GM23338 (cell line): ENCODE results near the gene C1orf210. TPM values are rescaled to one million over a fixed set of nuclear protein-coding genes. Genes with fewer than 3 reads are reported as not detected.
A peak's percentile ranks its signal among the peaks of the same experiment; 100 is the strongest.

Source experiments
- ATAC-seq: fragments of 200-7000 bp; cut with Tn5 transposase; 3 replicates; pipeline ENCODE4 v1.9.1; 2020
- DNase-seq: peaks from one replicate; pipeline ENCODE4 v3.0.0-alpha.2; 2015; ENCODE audit warnings: low spot score
- H2AFZ ChIP-seq: fragments of 200-600 bp; sonication (generic); 2 replicates; pipeline ENCODE4 v1.8.0; 2016; ENCODE audit warnings: antibody characterized with exemption, mild to moderate bottlenecking, moderate library complexity
- H3F3A ChIP-seq: fragments of 200-600 bp; sonication (generic); replicated peaks from 2 replicates; pipeline ENCODE4 v1.8.0; 2017; ENCODE audit warnings: antibody characterized with exemption, mixed run types, low read depth
- H3K27ac ChIP-seq: fragments of 200-600 bp; sonication (generic); 2 replicates; pipeline ENCODE4 v1.6.1; 2016; ENCODE audit warnings: low read depth
- H3K27me3 ChIP-seq: fragments of 200-600 bp; sonication (generic); 2 replicates; pipeline ENCODE4 v1.8.0; 2016; ENCODE audit warnings: mild to moderate bottlenecking, mixed run types, moderate library complexity; ENCODE audit not compliant: insufficient read depth
- H3K36me3 ChIP-seq: fragments of 200-600 bp; sonication (generic); 2 replicates; pipeline ENCODE4 v1.8.0; 2016; ENCODE audit warnings: mild to moderate bottlenecking; ENCODE audit not compliant: insufficient read depth
- H3K4me1 ChIP-seq: fragments of 200-600 bp; sonication (generic); 2 replicates; pipeline ENCODE4 v1.8.0; 2016; ENCODE audit warnings: mild to moderate bottlenecking, moderate library complexity; ENCODE audit not compliant: insufficient read depth
- H3K4me2 ChIP-seq: fragments of 200-600 bp; sonication (generic); 2 replicates; pipeline ENCODE4 v1.7.1; 2017; ENCODE audit warnings: mixed run types
- H3K4me3 ChIP-seq: fragments of 200-600 bp; sonication (generic); 2 replicates; pipeline ENCODE4 v1.6.1; 2016; ENCODE audit warnings: mixed run types
- H3K79me2 ChIP-seq: fragments of 200-600 bp; sonication (generic); replicated peaks from 2 replicates; pipeline ENCODE4 v1.8.0; 2017; ENCODE audit warnings: mild to moderate bottlenecking; ENCODE audit not compliant: insufficient read depth
- H3K9me2 ChIP-seq: fragments of 200-600 bp; sonication (generic); 2 replicates; pipeline ENCODE4 v1.8.0; 2017; ENCODE audit not compliant: insufficient read depth
- H4K20me1 ChIP-seq: fragments of 200-600 bp; sonication (generic); replicated peaks from 2 replicates; pipeline ENCODE4 v1.8.0; 2017; ENCODE audit warnings: mild to moderate bottlenecking; ENCODE audit not compliant: insufficient read depth
- H3K27ac Mint-ChIP-seq: 2 replicates; pipeline ENCODE4 v1.8.0; 2020; ENCODE audit warnings: inconsistent platforms, mild to moderate bottlenecking, moderate library complexity, mixed read lengths
- H3K27me3 Mint-ChIP-seq: 3 replicates; pipeline ENCODE4 v1.8.0; 2022; ENCODE audit warnings: low read depth, mild to moderate bottlenecking, moderate library complexity, mixed read lengths, inconsistent platforms; ENCODE audit not compliant: insufficient read depth, poor library complexity
- H3K36me3 Mint-ChIP-seq: 3 replicates; pipeline ENCODE4 v1.8.0; 2021; ENCODE audit warnings: low read depth, mild to moderate bottlenecking, inconsistent platforms, moderate library complexity, mixed read lengths
- H3K4me1 Mint-ChIP-seq: 3 replicates; pipeline ENCODE4 v1.8.0; 2020; ENCODE audit warnings: mild to moderate bottlenecking, inconsistent platforms, mixed read lengths
- H3K4me3 Mint-ChIP-seq: 3 replicates; pipeline ENCODE4 v1.8.0; 2021; ENCODE audit warnings: moderate library complexity, mild to moderate bottlenecking, inconsistent platforms, mixed read lengths
- H3K9me3 Mint-ChIP-seq: 3 replicates; pipeline ENCODE4 v1.8.0; 2020; ENCODE audit warnings: moderate library complexity, mild to moderate bottlenecking, inconsistent platforms, mixed read lengths
- CREB1 ChIP-seq: fragments of 250-450 bp; sonication (Bioruptor Pico); IDR thresholded peaks from 2 replicates; pipeline ENCODE4 v1.5.0; 2020; ENCODE audit warnings: low read depth, mild to moderate bottlenecking, moderate library complexity
- EZH2 ChIP-seq: fragments of 200-600 bp; sonication (generic); IDR thresholded peaks from one replicate; pipeline ENCODE4 v1.8.0; 2017; ENCODE audit warnings: antibody characterized with exemption, mild to moderate bottlenecking, low read depth; ENCODE audit not compliant: unreplicated experiment
- JUNB ChIP-seq: IDR thresholded peaks from one replicate; pipeline ENCODE4 v1.6.1; 2016; ENCODE audit warnings: antibody characterized with exemption; ENCODE audit not compliant: unreplicated experiment
- NANOG ChIP-seq: IDR thresholded peaks from 2 replicates; pipeline ENCODE4 v1.6.1; 2016; ENCODE audit warnings: antibody characterized with exemption, borderline replicate concordance
- STAT1 ChIP-seq: IDR thresholded peaks from one replicate; pipeline ENCODE4 v1.6.1; 2016; ENCODE audit warnings: antibody characterized with exemption; ENCODE audit not compliant: unreplicated experiment
- ZNF114 ChIP-seq: fragments of 250-450 bp; sonication (Bioruptor Pico); IDR thresholded peaks from 2 replicates; pipeline ENCODE4 v1.5.0; 2020; ENCODE audit warnings: mild to moderate bottlenecking, moderate library complexity
- polyA plus RNA-seq: library from polyadenylated mRNA; unstranded; fragments of >200 nt; fragmentation: Nextera tagmentation; extraction: Ambion mirVana; gene quantifications from 2 replicates; pipeline ENCODE4 v1.2.1, GENCODE V29; 2016
- total RNA-seq: library from RNA; depleted of rRNA; stranded (reverse); fragments of >200 nt; shearing (Covaris generic); gene quantifications from 2 replicates; pipeline ENCODE4 v1.2.3, GENCODE V29; 2014
- TF ChIP-seq, protein P1 (sequence below): fragments of 250-450 bp; sonication (Bioruptor Pico); IDR thresholded peaks from 2 replicates; pipeline ENCODE4 v1.5.0; 2020; ENCODE audit warnings: mild to moderate bottlenecking, moderate library complexity
- TF ChIP-seq, protein P2 (sequence below): IDR thresholded peaks from one replicate; pipeline ENCODE4 v1.6.1; 2018; ENCODE audit warnings: antibody characterized with exemption; ENCODE audit not compliant: unreplicated experiment

C1orf210 gene
- total and polyA plus RNA-seq, 2 experiments from 2014 or later, result 10.3 to 17.1 TPM

DNA sequence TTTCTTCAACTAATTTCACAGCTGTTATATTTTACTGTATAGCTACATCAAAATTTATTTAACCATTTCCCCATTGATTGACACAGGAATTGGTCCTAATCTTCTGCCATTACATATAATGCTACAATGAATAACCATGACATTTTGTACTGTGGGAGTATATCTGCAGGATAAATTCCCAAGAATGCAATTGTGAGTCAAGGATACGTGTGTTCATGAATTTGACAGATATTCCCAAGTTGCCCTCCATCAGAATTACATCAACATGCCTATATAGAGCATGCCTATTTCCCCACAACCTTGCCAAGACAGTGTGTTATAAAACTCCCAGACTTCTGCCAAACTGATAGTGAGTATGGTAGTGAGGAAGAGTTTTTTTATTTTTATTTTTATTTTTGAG lies 12.7 kb upstream of the C1orf210 start:
- Histone ChIP-seq H3K36me3 (no peaks in the 10 kb centered on the region), H4K20me1 (no peaks in the 10 kb centered on the region), H2AFZ (no peak overlapping the region; the same call in 1 of the 2 replicates), H3K4me1 (peaks cover 36% of the 10 kb centered on the region), H3K27ac (no peak overlapping the region), H3K4me2 (no peak overlapping the region), H3K79me2 (no peaks in the 10 kb centered on the region), H3K9me2 (peaks cover 3% of the 10 kb centered on the region; the same call in 1 of the 2 replicates), H3K27me3 (no peaks in the 10 kb centered on the region), H3F3A (no peaks in the 10 kb centered on the region), H3K4me3 (no peak overlapping the region)
- Mint-ChIP-seq H3K9me3 (no peaks in the 10 kb centered on the region), H3K27me3 (peaks cover 8% of the 10 kb centered on the region), H3K4me3 (no peak overlapping the region), H3K4me1 (peaks cover 47% of the 10 kb centered on the region), H3K27ac (no peak overlapping the region; the same call in 1 of the 2 replicates), H3K36me3 (no peaks in the 10 kb centered on the region)
- ATAC-seq, result no peak
- no peak for DNase-seq
- TF ChIP-seq ZNF114 (CRISPR knock-in tag) (no peak), JUNB (no peak), STAT1 (no peak), NANOG (no peak)
- TF ChIP-seq, protein P1, sequence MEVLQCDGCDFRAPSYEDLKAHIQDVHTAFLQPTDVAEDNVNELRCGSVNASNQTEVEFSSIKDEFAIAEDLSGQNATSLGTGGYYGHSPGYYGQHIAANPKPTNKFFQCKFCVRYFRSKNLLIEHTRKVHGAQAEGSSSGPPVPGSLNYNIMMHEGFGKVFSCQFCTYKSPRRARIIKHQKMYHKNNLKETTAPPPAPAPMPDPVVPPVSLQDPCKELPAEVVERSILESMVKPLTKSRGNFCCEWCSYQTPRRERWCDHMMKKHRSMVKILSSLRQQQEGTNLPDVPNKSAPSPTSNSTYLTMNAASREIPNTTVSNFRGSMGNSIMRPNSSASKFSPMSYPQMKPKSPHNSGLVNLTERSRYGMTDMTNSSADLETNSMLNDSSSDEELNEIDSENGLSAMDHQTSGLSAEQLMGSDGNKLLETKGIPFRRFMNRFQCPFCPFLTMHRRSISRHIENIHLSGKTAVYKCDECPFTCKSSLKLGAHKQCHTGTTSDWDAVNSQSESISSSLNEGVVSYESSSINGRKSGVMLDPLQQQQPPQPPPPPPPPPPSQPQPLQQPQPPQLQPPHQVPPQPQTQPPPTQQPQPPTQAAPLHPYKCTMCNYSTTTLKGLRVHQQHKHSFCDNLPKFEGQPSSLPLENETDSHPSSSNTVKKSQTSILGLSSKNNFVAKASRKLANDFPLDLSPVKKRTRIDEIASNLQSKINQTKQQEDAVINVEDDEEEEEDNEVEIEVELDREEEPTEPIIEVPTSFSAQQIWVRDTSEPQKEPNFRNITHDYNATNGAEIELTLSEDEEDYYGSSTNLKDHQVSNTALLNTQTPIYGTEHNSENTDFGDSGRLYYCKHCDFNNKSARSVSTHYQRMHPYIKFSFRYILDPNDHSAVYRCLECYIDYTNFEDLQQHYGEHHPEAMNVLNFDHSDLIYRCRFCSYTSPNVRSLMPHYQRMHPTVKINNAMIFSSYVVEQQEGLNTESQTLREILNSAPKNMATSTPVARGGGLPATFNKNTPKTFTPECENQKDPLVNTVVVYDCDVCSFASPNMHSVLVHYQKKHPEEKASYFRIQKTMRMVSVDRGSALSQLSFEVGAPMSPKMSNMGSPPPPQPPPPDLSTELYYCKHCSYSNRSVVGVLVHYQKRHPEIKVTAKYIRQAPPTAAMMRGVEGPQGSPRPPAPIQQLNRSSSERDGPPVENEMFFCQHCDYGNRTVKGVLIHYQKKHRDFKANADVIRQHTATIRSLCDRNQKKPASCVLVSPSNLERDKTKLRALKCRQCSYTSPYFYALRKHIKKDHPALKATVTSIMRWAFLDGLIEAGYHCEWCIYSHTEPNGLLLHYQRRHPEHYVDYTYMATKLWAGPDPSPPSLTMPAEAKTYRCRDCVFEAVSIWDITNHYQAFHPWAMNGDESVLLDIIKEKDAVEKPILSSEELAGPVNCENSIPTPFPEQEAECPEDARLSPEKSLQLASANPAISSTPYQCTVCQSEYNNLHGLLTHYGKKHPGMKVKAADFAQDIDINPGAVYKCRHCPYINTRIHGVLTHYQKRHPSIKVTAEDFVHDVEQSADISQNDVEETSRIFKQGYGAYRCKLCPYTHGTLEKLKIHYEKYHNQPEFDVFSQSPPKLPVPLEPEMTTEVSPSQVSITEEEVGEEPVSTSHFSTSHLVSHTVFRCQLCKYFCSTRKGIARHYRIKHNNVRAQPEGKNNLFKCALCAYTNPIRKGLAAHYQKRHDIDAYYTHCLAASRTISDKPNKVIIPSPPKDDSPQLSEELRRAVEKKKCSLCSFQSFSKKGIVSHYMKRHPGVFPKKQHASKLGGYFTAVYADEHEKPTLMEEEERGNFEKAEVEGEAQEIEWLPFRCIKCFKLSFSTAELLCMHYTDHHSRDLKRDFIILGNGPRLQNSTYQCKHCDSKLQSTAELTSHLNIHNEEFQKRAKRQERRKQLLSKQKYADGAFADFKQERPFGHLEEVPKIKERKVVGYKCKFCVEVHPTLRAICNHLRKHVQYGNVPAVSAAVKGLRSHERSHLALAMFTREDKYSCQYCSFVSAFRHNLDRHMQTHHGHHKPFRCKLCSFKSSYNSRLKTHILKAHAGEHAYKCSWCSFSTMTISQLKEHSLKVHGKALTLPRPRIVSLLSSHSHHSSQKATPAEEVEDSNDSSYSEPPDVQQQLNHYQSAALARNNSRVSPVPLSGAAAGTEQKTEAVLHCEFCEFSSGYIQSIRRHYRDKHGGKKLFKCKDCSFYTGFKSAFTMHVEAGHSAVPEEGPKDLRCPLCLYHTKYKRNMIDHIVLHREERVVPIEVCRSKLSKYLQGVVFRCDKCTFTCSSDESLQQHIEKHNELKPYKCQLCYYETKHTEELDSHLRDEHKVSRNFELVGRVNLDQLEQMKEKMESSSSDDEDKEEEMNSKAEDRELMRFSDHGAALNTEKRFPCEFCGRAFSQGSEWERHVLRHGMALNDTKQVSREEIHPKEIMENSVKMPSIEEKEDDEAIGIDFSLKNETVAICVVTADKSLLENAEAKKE (CRISPR knock-in tag), result no peak

DNA sequence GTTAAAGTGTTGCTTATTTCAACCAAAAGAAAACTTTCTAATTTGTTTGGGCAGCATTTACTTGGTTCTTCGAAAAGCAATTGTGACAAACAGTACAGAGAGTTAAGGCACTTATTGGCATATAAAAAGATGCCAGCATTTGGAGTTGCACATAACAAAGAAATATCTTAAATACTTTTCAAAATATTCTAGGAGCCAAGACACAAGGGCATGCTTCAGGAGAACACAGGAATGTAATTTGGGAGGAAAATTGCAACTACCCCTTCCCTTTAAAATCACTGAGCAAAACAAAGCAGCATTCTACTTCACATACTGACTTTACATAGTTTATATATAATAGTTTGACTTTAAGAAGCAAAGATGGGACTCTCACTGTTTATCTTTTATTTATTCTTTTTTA lies 10.8 kb upstream of the C1orf210 start:
- H3K4me3 Mint-ChIP-seq, result 0 out of 3 replicates have a peak overlapping the region, but pooled peaks have one; percentile 9
- no peaks in the 10 kb centered on the region for H3K36me3 Mint-ChIP-seq
- H3K4me1 Mint-ChIP-seq, result peaks cover 42% of the 10 kb centered on the region
- Histone ChIP-seq H3K27me3 (no peaks in the 10 kb centered on the region), H3K4me3 (no peak overlapping the region), H3K9me2 (peaks cover 6% of the 10 kb centered on the region; the same call in 1 of the 2 replicates), H3K4me1 (peaks cover 36% of the 10 kb centered on the region), H3K36me3 (no peaks in the 10 kb centered on the region), H3K79me2 (no peaks in the 10 kb centered on the region), H3K27ac (peak overlapping the region; percentile 46), H3F3A (no peaks in the 10 kb centered on the region), H2AFZ (no peak overlapping the region), H4K20me1 (no peaks in the 10 kb centered on the region), H3K4me2 (peak overlapping the region; percentile 6; the same call in 1 of the 2 replicates)
- peaks cover 8% of the 10 kb centered on the region for H3K27me3 Mint-ChIP-seq
- ATAC-seq, result no peak
- H3K9me3 Mint-ChIP-seq, result no peaks in the 10 kb centered on the region
- TF ChIP-seq, protein P2, sequence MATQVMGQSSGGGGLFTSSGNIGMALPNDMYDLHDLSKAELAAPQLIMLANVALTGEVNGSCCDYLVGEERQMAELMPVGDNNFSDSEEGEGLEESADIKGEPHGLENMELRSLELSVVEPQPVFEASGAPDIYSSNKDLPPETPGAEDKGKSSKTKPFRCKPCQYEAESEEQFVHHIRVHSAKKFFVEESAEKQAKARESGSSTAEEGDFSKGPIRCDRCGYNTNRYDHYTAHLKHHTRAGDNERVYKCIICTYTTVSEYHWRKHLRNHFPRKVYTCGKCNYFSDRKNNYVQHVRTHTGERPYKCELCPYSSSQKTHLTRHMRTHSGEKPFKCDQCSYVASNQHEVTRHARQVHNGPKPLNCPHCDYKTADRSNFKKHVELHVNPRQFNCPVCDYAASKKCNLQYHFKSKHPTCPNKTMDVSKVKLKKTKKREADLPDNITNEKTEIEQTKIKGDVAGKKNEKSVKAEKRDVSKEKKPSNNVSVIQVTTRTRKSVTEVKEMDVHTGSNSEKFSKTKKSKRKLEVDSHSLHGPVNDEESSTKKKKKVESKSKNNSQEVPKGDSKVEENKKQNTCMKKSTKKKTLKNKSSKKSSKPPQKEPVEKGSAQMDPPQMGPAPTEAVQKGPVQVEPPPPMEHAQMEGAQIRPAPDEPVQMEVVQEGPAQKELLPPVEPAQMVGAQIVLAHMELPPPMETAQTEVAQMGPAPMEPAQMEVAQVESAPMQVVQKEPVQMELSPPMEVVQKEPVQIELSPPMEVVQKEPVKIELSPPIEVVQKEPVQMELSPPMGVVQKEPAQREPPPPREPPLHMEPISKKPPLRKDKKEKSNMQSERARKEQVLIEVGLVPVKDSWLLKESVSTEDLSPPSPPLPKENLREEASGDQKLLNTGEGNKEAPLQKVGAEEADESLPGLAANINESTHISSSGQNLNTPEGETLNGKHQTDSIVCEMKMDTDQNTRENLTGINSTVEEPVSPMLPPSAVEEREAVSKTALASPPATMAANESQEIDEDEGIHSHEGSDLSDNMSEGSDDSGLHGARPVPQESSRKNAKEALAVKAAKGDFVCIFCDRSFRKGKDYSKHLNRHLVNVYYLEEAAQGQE, result no peak
- TF ChIP-seq CREB1 (CRISPR knock-in tag) (no peak), EZH2 (no peak), STAT1 (no peak)
- peak overlapping the region; percentile 70 for H3K27ac Mint-ChIP-seq
- peak; percentile 17 for DNase-seq
